Measurements from ENCODE around the gene ATP2B3.
A peak's percentile ranks its signal among the peaks of the same experiment; 100 is the strongest.

ATP2B3 gene

DNA sequence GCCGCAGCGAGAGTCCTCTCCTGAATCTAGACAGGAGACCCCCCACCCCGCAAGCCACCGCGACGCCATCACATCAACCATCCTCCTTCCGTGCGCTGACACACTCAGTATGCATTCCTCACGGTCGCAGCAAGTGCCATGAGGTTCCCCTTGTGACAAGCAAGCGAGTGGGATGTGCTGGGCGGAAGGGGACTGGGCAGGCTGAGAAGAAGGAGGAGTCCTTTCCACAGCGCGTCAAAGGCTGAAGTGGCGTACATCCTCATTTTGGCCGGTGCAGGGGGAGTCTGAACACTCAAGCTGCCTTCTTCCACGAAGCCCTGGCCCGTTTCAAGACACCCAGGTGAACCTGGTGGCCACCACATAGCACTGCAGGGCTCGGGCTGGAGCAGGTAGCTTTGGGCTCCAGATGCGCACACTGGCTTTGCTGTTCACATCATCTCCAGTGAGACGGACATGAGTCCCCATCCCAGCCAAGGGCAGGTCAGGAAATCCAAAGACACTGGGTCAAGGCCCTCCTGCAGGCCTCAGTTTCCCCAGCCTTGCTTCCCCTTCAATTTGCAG is 51.1 kb downstream of the ATP2B3 start:
- DNase-seq (ENCODE audit: low spot score), result peak; percentile 45

DNA sequence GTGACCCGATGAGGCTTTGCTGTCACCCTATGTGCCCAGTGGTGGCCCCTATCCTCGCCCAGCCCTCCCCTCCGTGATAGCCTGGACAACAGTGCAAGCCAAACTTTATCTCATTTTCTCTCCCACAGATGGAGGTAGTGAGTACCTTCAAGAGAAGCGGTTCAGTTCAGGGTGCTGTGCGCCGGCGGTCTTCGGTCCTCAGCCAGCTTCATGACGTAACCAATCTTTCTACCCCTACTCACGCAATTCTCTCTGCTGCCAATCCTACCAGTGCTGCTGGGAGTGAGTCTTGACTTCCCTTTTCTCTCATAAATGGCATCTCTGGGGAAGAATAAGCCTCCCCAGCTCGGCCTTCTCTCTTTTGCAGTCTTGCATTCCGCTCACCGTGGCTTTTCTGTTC is 52.0 kb downstream of the ATP2B3 start:
- DNase-seq (ENCODE audit: low spot score), result no peak

DNA sequence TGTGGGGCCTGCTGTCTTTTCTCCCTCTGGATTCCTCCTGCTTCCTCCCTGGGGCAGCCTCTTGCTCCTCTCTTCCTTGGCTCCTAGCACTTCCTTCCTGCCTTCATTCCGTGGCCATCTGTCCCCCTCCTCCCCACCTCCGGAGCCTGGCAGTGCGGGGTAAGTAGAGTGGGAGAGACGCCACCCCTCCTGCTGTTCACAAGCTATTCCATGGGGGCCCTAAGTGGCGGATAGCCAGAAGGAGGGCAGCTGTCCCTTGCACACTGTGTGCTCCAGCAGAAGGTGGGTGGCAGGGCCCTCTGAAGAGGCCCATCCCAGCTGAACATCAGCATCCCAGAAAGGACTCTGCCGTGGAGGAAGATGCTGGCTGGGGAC is 54.1 kb downstream of the ATP2B3 start:
- no peak for DNase-seq (ENCODE audit: low spot score)

DNA sequence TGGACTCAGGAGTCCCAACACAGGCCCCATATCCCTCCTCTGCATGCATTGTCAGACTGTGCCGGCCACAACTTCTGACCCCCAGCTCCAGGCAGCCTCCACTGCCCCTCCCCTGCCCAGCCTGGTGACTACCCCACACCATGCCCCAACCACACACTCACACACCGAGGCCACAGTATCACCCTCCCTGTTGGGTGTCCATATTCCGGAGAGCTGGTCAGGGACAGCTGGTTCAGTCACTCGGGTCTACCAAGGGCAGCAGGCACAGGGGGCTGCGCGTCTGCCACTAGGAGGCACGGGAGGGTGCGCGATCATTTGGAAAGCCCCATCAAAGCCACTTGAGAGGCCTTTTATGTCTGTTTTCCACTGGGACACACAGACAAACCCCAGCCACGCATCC is 55.2 kb downstream of the ATP2B3 start:
- no peak for DNase-seq (ENCODE audit: low spot score)

DNA sequence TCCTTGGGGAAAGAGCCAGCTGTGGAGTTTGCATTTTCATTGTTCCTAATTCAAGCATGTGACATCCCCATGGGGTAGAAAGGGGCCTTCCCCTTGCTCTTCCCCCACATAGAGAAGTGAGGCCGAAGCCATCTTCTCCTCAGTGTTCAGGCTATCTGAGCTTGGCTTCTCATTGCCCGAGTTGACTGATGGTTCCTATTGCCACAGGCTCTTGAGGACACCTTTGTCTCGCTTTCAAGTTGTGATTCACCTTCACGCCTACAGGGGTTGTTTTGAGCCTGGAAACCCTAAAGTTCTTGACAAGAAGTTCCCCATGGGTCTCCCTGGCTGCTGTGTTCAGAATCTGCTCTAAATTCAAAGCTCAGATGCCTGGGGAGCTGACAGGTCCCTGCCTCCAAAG is 56.5 kb downstream of the ATP2B3 start:
- peak; percentile 38 for DNase-seq (ENCODE audit: low spot score)

DNA sequence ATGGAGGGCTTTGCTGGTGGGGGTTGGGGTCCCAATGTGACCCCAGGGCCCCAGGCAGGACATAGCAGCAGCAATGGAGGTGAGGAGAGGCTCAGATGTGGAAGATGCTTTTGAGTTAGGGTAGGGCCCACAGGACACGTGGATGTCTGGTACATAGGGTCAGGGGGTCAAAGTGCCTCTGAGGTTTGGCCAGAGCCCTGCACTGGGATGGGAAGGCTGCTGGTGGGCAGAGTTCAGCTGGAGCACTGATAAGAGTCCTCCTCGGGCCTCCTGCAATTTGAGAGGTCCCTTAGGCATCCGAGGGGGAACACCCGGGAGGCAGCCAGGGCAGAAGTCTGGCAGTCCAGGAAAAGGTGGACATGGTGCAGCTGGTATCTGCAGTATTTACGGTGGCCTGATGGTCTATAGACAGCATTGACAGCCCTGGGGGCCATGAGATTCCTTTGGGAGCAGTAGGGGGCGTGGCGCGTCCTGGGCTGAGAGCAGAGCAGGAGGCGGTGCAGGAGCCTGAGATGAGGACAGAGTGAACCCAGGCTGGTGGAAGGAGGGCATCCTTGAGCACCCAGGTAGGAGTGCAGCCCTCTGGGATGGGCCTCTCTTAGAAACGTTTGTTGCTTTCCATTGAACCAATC is 58.9 kb downstream of the ATP2B3 start:
- no peak for DNase-seq (ENCODE audit: low spot score)

DNA sequence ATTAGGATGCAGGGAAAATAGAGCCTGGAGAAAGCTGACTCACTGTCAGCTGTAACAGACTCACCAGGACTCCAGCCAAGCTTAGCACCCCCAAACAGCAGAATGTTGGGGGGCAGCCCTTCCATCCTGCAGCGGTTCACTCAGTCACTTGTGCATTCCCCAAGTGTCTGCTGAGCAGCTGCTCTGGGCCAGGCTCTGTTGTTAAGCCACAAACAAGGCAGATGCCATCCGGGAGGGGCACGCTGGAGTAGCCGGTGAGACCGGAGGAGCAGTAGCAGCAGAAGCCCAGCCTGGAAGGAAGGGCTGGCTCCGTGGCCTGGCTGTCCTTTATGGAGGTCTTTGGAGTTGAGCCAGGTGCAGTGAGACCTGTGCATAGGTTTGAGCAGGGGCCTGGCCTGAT is 59.5 kb downstream of the ATP2B3 start:
- no peak for DNase-seq (ENCODE audit: low spot score)

DNA sequence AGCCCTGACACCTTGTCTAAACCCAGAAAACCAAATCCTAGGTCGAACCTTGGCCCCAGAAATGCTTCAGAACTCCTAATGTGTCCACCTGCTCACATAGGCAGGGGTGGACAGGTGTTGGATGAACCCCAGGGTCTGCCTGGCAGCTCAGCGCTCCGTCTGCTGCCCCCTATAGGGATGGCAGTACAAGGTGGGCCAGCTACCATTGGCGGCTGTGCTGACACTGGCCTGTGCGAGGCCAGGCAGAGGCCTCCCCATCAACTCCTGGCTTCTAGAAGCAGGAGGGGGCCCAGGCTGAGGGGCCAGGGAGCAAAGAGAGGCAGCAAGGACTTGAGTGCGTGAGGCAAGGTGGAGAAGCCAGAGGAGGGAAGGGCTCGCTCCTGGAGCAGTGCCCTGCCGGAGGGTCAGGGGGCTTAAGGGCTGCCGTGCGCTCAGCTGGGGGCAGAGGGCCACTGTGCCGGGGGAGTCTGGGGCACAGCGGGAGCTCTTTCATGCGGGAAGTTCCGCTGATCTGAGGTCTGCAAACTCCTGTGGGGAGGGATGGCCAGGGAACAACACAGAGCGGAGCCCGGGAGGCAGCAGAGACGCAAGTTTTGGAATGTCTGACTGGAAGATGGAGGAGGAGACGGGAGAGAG is 60.9 kb downstream of the ATP2B3 start:
- no peak for DNase-seq (ENCODE audit: low spot score)

DNA sequence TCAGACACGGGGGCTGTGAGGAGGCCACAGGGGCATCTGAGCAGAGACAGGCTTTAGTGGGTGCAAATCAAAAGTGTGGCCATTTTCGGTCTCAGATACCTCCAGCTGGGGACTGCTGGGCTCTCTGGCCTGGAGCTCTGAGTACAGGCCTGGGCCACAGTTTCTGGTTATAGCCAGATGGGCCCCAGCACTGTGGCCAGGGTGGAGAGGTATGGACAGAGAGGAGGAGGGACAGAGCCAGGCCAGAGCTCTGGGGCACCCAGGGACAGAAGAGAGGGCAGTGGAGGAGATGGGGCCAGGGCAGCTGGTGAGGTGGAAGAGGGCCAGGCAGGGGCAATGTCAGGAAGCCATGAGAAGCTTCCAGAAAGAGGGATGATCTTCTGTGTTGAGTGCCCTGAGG is 61.4 kb downstream of the ATP2B3 start:
- DNase-seq (ENCODE audit: low spot score), result no peak

DNA sequence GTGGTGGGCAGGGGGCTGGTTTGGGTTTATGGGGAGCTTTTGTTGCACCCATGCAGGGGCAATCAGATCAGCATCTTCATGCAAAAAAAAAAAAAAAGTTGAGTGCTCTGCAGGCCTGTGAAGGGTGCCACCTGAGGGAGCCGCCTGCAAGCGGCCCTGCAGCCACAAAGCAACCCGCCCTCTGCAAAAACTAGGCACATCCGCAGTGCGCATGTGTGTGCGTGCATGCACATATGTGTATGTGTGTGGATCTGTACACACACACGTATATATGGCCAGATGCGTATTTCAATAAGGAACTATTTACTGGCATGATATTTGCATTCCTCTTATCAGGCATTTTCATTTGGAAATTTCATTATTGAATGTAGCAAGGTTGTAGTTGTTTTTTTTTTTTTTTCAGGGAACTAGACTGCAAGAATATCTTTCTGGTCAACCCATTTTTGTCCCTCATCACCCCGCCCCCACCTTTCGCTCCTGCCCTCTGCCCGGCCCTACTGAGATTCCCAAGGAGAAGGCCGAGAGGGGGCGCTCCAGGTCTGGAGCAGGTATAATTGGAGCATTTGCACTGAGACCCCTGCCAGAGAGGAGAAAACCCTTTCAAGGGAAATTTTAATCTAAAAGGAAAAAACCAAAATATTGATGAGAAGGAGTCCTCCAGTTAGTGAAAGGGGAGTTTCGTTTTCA is 63.4 kb downstream of the ATP2B3 start:
- peak; percentile 71 for DNase-seq (ENCODE audit: low spot score)

DNA sequence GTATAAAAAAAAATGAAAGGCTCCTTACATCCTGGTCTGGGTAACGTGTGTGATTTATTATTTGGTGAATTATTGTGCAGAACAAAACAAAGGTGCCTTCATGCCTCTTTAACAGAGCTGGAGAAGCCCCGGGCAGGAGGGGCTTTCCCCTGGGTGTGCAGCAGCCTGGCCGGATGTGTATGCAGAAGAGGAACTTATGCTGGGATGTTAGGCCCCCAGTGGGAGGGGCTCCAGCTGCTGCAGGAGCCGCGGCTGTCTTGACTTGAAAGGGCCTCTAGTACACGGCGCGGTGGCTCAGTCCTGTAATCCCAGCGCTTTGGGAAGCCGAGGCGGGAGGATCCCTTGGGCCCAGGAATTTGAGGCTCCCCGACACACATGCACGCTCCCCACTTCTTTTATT is 65.5 kb downstream of the ATP2B3 start:
- no peak for DNase-seq (ENCODE audit: low spot score)

DNA sequence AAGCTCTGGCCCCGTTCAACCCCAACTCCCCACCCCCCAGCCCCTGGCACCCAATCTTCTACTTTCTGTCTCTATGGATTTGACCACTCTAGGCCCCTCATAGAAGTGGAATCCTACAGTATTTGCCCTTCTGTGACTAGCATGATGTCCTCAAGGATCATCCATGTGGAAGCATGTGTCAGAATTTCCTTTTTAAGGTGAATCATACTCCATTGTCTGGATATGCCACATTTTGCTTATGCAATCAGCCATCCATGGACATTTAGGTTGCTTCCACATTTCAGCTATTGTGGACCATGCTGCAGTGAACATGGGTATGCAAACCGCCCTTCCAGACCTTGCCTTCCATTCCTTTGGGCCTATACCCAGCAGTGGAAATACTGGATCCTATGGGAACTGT is 66.0 kb downstream of the ATP2B3 start:
- DNase-seq (ENCODE audit: low spot score), result no peak

DNA sequence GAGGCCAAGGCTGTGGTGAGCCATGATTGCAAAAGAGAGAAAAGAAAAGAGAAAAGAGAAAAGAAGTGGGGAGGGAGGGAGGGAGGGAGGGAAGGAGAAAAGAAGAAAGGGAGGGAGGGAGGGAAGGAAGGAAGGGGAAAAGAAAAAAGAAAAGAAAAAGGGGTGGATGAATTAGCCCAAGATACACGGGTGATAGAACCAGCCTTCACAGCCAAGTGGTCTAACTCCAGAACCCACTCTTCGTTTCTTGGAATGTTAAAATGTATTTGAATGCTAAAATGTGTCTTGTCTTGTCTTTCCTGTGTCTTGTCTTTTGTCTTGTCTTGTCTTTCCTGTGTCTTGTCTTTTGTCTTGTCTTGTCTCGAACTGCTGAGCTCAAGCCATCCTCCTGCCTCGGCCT is 68.4 kb downstream of the ATP2B3 start:
- DNase-seq (ENCODE audit: low spot score), result no peak

DNA sequence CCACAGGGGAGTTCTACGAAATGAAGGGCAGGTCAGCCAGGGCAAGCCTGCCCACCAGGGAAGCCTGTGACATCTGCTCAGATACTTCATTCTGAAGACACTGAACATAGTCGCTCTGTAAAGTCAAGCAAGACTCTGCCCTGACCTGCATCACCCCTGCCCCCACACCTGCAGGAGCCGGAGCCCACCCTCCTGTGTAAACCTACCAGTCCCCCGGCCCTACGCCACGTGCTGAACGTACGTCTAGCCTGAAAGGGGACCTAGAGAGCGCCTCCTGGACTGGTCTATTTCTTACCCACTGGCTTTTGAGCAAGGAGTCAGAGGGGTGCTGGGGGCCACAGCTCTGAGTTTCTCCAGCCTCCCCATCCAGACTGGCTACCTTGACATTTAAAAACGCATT is 69.9 kb downstream of the ATP2B3 start:
- DNase-seq (ENCODE audit: low spot score), result no peak

DNA sequence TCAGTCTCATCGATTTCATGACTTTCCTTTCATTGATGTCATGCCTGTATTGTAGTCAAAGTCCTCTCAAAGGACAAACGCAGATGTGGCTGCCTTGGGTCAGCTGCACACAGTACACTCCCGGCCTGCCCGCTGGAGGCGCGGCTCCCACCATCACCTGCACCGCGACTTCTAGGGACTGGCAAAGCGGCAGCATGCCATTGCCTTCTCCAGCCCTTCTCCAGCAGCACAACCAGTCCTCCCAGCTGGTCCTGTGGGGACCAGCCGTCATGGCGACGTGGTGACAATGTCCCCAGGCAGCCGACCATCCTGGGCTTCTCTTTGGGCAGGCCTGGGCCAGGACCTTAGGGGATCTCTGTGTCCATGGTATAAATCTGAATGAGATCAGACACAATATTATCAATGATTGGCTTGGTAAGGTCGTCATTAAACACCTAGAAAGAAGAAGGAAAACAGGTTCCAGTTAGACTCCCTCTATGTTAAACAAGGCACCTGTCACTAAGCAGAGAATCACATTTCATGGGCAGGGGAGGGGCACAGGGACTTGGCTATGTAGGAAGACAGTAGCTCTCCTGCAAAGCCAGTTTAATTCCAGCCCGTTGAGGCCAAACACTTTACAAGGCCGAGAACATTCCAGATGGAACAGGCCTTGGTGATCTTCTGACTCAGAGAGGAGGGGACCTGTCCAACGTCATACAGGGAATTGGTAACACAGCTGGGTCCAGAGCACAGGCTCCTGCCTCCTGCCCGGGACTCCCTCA is 70.8 kb downstream of the ATP2B3 start:
- no peak for DNase-seq (ENCODE audit: low spot score)

DNA sequence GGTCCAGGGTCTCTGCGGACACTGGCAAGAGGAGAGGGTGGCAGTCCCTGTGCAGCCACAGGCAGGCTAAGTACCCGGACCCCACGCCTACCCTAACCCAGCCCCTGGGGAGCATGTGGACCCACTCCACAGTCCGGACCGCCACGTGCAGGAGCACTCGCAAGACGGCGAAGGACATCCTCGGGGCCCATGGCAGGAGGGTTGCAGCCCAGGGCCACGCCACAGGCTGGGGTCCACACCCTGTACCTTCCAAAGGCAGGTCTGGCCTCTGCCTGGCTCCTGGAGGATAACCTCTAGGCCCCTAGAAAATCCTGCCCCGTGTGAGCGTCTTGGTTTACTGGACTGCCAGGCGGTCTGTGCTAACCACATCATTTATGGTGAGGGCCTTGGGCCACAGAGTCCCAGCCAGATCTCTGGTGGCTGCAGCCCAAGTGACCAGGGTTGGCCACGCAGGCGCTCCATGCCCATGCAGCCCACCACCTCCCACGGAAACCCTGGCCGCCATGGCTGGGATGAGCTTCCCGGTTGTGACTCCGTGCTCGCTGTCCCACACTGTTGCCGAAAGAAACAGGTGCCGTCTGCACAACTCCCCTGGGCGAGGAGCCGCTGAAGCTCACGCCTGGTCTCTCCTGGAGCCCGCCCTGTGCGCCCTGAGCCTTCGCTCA is 71.5 kb downstream of the ATP2B3 start:
- no peak for DNase-seq (ENCODE audit: low spot score)

DNA sequence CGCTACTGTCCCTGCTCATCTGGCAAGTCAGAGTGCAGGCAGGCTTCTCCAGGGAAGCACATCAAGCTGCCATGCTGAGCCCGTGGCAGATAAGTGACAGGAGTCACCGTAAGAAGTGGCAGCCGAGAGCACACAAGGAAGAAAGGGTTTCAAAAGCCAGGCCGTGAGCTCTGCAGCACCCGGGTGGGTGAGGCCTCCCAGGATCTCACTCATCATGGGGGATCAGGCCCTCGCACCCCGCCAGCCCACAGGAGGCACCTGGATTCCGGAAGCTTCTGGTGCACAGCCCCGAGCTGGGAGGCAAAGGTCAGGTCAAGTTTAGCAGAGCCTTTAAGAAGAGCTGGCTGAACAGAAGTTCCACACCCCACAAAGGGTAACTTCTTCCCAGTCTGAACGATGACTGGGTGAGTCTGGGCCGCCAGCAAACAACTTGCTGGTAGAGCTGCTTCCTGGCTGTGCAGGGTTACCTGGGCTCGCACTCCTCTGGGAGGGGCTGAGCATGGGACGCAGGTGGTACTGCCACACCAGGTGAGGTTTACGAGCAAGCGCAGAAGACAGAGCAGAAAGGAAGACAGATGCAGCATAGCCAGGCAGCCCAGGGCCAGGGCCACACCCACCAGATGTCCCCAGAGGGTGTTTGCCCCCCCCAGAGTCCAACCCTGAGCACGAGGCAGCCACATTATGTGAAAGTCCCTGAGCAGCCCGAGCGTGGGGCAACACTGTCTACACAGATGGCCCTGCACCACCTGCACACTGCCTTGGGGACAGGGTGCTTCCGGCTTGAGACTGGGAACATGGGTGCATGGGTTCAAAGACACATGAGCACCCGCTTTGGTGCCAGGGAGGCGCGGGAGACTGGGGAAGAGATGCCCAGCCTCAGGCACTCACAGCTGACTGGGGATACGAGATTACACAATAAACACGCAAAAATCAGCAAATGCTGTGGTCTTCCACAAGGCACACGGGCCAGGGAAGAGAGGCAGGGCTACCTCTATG is 73.8 kb downstream of the ATP2B3 start:
- no peak for DNase-seq (ENCODE audit: low spot score)

DNA sequence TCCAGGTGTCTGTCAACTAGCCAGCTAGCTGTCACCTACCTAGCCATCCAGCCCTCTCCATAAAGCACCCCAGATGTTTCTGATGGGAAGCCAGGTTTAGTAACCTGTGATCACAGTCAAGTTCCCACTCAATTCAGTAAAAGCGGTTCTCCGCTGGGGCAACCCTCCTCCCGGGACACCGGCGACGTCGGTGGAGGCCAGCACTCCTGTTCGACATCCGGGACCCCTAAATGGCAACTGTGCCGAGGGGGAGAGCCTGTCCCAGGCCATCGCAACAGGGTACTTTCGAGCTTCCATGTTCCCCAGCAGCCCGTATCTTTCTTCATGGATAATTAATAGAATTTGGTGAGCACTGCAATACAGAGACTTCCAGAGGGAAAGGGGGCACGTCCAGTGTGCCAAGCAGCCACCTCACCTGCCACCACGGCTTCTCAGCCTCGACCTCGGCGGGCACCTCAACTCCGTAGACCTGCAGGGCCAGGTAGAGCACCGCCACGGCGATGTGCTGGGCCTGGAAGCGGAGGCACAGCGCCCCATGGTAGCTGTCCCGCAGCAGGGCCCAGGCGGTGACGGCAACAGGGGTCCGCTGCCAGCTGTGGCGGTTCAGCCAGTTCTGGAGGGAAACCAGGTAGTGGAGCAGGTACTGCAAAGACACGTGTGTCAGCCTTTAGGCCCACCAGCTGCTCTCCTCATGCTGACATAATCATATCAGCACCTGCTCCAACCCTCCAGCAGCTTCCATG is 74.8 kb downstream of the ATP2B3 start:
- DNase-seq (ENCODE audit: low spot score), result no peak

DNA sequence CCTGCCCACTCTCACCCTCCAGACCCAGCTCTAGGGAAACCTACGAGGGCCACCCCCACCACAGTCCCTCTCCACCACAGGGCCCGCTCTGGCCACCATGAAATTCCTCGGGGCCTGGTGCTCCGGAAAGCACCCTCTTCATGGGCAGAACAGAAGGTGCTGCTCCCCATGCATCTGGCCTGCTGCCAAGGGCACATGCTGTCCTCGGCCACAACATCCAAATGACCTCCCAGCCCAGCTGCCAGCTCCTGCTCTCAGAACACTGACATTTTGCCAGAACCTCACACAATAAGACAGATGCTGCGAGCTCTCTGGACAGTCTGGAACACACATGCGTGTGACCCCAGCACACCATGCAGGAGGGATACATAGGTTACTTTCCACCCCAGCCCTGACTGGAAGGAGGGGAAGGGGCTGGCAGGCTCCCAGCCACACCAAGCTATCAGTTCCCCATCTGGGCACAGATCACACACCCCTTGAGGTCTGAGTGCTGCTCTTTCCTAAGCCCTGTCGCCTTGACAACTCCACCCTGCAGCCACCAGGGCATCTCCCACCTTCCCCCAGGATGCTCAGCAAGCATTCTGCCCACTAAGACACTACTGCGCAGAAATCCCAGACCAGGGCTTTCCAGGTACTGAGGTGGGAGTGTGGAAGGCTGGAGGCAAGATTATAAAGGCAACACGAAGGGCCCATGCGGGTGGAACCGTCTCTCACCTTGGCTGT is 75.7 kb downstream of the ATP2B3 start:
- DNase-seq (ENCODE audit: low spot score), result no peak

Measured in HuH-7 (cell line).